Measurements from ENCODE around the gene ZNF407. TPM values are rescaled to one million over a fixed set of nuclear protein-coding genes. Genes with fewer than 3 reads are reported as not detected.

ZNF407 gene
- total and polyA plus RNA-seq, 4 donors = 2.8 to 34.9 (median 9.5) TPM

DNA sequence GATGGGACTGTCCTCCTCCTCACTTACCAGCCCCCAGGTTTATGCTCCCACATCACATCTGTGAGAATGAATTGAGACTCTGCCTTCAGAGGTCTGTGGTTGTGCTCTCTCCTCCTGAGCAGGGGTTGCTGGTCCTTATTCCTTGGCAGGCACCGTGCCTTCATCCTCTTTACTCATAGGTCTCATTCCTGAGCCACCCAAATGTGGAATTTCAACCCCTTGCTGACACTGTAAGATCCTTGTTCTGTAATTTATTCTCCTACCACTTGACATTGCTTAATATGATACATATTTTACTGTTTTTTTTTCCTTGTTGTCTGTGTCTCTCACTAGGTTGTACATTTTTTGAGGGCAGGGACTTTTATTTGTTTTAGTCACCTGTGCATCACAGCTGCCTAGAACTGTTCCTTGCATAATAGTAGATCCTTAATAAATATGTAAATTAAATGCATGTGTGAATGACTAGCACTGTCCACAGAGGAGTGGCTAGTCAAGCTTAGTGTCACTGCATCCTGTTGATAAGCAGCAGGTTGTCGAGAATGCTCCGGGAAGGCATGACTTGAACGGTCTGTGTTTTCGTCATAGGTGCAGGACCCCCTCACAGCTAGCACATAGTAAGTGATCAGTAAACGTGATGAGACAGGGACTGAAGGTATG, 180.6 kb downstream of the ZNF407 start:
- Histone ChIP-seq H3K27ac (ENCODE audit: low read depth in 1 of 2, low read length in 1 of 2) (no peak overlapping the region), H3K9ac (ENCODE audit: insufficient read depth in 1 of 2, low read length in 2 of 2) (no peak overlapping the region), H3K9me3 (ENCODE audit: control insufficient read depth in 4 of 4, insufficient read depth in 3 of 4, low read length in 3 of 4) (no peaks in the 10 kb centered on the region), H3K27me3 (ENCODE audit: control insufficient read depth in 3 of 3, insufficient read depth in 3 of 3, low read length in 2 of 3) (no peaks in the 10 kb centered on the region), H3K4me1 (ENCODE audit: control insufficient read depth in 5 of 5, insufficient read depth in 5 of 5, low read length in 5 of 5) (no peaks in the 10 kb centered on the region), H3K4me3 (no peak overlapping the region), H3K36me3 (ENCODE audit: control insufficient read depth in 4 of 4, insufficient read depth in 4 of 4, low read length in 4 of 4) (peaks cover 0 to 4% (median 0%) of the 10 kb centered on the region in 4 donors)
- no peak for DNase-seq
- 70 to 78% methylated on average over 6 of the region's 6 CpGs for WGBS, 2 donors
- ATAC-seq (ENCODE audit: insufficient read depth, low FRiP score) = peak; percentile 62
- TF ChIP-seq, protein P1, sequence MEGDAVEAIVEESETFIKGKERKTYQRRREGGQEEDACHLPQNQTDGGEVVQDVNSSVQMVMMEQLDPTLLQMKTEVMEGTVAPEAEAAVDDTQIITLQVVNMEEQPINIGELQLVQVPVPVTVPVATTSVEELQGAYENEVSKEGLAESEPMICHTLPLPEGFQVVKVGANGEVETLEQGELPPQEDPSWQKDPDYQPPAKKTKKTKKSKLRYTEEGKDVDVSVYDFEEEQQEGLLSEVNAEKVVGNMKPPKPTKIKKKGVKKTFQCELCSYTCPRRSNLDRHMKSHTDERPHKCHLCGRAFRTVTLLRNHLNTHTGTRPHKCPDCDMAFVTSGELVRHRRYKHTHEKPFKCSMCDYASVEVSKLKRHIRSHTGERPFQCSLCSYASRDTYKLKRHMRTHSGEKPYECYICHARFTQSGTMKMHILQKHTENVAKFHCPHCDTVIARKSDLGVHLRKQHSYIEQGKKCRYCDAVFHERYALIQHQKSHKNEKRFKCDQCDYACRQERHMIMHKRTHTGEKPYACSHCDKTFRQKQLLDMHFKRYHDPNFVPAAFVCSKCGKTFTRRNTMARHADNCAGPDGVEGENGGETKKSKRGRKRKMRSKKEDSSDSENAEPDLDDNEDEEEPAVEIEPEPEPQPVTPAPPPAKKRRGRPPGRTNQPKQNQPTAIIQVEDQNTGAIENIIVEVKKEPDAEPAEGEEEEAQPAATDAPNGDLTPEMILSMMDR (IDR thresholded peaks at IDR 0.05; ENCODE audit: control extremely low read depth, extremely low read depth) = no peak

DNA sequence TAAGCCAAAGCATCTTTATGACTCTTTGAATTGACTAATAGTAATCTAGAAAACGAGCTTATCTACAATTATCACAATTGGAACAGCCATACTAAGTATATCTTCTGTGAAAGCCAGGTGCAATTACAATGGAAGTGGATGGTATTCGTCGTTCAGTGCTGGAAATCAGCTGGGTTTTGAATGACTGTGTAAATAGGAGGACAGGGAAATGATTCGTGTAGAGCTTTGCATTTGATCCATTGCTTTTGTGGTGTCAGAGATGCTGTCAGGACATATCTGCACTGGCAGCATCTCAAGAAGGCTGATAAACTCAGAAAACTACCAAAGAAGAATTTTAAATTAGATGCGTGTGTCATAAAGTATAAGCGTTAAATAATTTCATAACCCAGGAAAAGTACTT, 187.1 kb downstream of the ZNF407 start:
- TF ChIP-seq, protein P1 (IDR thresholded peaks at IDR 0.05; ENCODE audit: control extremely low read depth, extremely low read depth) = no peak
- no peak for DNase-seq
- Histone ChIP-seq H3K4me3 (no peak overlapping the region), H3K27me3 (ENCODE audit: control insufficient read depth in 3 of 3, insufficient read depth in 3 of 3, low read length in 2 of 3) (no peaks in the 10 kb centered on the region), H3K36me3 (ENCODE audit: control insufficient read depth in 4 of 4, insufficient read depth in 4 of 4, low read length in 4 of 4) (peaks cover 0 to 4% (median under 1%) of the 10 kb centered on the region in 4 donors), H3K9ac (ENCODE audit: insufficient read depth in 1 of 2, low read length in 2 of 2) (no peak overlapping the region), H3K9me3 (ENCODE audit: control insufficient read depth in 4 of 4, insufficient read depth in 3 of 4, low read length in 3 of 4) (no peaks in the 10 kb centered on the region), H3K4me1 (ENCODE audit: control insufficient read depth in 5 of 5, insufficient read depth in 5 of 5, low read length in 5 of 5) (peaks cover 0 to 2% (median 0%) of the 10 kb centered on the region in 5 donors), H3K27ac (ENCODE audit: low read depth in 1 of 2, low read length in 1 of 2) (no peak overlapping the region)
- no peak for ATAC-seq (ENCODE audit: insufficient read depth, low FRiP score)
- 84 to 92% methylated on average over 6 of the region's 6 CpGs for WGBS, 2 donors

DNA sequence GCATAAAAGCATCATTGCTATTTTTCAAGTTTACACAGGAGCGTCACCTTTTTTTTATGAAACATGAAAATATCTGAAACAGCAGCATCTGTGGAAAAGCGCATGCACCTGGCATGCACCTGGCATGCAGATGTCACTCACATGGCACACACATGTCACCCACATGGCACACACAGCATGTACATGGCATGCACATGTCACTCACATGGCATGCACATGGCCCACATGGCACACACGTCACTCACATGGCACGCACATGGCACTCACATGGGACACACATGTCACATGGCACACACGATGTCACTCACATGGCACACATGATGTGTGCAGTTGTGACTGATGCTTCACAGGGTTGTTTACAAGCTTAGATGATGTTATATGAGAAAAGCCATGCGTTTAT, 188.0 kb downstream of the ZNF407 start:
- TF ChIP-seq, protein P1 (IDR thresholded peaks at IDR 0.05; ENCODE audit: control extremely low read depth, extremely low read depth) = no peak
- no peak overlapping the region for H3K4me3 ChIP-seq
- ATAC-seq (ENCODE audit: insufficient read depth, low FRiP score) = no peak
- WGBS, 2 donors = 94 to 95% methylated on average over 6 of the region's 6 CpGs
- H3K9ac ChIP-seq (ENCODE audit: insufficient read depth in 1 of 2, low read length in 2 of 2) = no peak overlapping the region
- no peaks in the 10 kb centered on the region for H3K27me3 ChIP-seq (ENCODE audit: control insufficient read depth in 3 of 3, insufficient read depth in 3 of 3, low read length in 2 of 3)
- no peak overlapping the region for H3K27ac ChIP-seq (ENCODE audit: low read depth in 1 of 2, low read length in 1 of 2)
- H3K4me1 ChIP-seq (ENCODE audit: control insufficient read depth in 5 of 5, insufficient read depth in 5 of 5, low read length in 5 of 5) = peaks cover 0 to 2% (median 0%) of the 10 kb centered on the region in 5 donors
- no peak for DNase-seq
- peaks cover 0 to 4% (median under 1%) of the 10 kb centered on the region in 4 donors for H3K36me3 ChIP-seq (ENCODE audit: control insufficient read depth in 4 of 4, insufficient read depth in 4 of 4, low read length in 4 of 4)
- H3K9me3 ChIP-seq (ENCODE audit: control insufficient read depth in 4 of 4, insufficient read depth in 3 of 4, low read length in 3 of 4) = no peaks in the 10 kb centered on the region
